Measurements from ENCODE around the gene TMEM254. TPM values are rescaled to one million over a fixed set of nuclear protein-coding genes. Genes with fewer than 3 reads are reported as not detected.

Gene TMEM254
- total RNA-seq, 1 donor from 2014 or later: 10.3 TPM

- intact Hi-C loops (cut with DNase I): no loop called here
- Histone ChIP-seq H3K27ac (peak overlapping the region; percentile 42), H3K36me3 (no peaks in the 10 kb centered on the region), H3K27me3 (no peaks in the 10 kb centered on the region), H3K9me3 (peaks cover 4% of the 10 kb centered on the region), H3K4me3 (no peak overlapping the region), H3K4me1 (no peaks in the 10 kb centered on the region)
- TF ChIP-seq CTCF (IDR thresholded peaks at IDR 0.05) (no peak), POLR2A (IDR thresholded peaks at IDR 0.05) (no peak), POLR2AphosphoS5 (IDR thresholded peaks at IDR 0.05; ENCODE audit: insufficient read depth in 1 of 2, low read depth in 1 of 2) (no peak)
- no peak for DNase-seq (ENCODE audit: extremely low spot score in 2 of 2)
These were observed 32.5 kb downstream of the TMEM254 start for GRCh38 chr10:80110986-80111385.

- no peak overlapping the region for H3K4me3 ChIP-seq
These were observed 40.2 kb downstream of the TMEM254 start for GRCh38 chr10:80118669-80119068.

GRCh38 chr10:80122110-80122710 is 43.7 kb downstream of the TMEM254 start:
- DNase-seq (ENCODE audit: extremely low spot score in 2 of 2): no peak
- H3K9me3 ChIP-seq: no peaks in the 10 kb centered on the region
- TF ChIP-seq CTCF (IDR thresholded peaks at IDR 0.05) (no peak), POLR2A (IDR thresholded peaks at IDR 0.05) (no peak), POLR2AphosphoS5 (IDR thresholded peaks at IDR 0.05; ENCODE audit: insufficient read depth in 1 of 2, low read depth in 1 of 2) (no peak)

More at GRCh38 chr10:80118669-80119068, 40.2 kb downstream of the TMEM254 start:
- TF ChIP-seq POLR2AphosphoS5 (IDR thresholded peaks at IDR 0.05; ENCODE audit: insufficient read depth in 1 of 2, low read depth in 1 of 2): no peak
- TF ChIP-seq POLR2A (IDR thresholded peaks at IDR 0.05): no peak
- TF ChIP-seq CTCF (IDR thresholded peaks at IDR 0.05): no peak
- Histone ChIP-seq H3K4me1 (no peaks in the 10 kb centered on the region), H3K27me3 (no peaks in the 10 kb centered on the region), H3K27ac (no peak overlapping the region), H3K9me3 (no peaks in the 10 kb centered on the region), H3K36me3 (no peaks in the 10 kb centered on the region)
- DNase-seq (ENCODE audit: extremely low spot score in 2 of 2): no peak
- intact Hi-C loops (cut with DNase I): no loop called here

GRCh38 chr10:80122746-80123145 is 44.3 kb downstream of the TMEM254 start:
- DNase-seq (ENCODE audit: extremely low spot score in 2 of 2): no peak
- no peaks in the 10 kb centered on the region for H3K9me3 ChIP-seq
- H3K36me3 ChIP-seq: no peaks in the 10 kb centered on the region
- H3K4me1 ChIP-seq: no peaks in the 10 kb centered on the region
- no peak overlapping the region for H3K27ac ChIP-seq
- intact Hi-C loops (cut with DNase I): no loop called here
- TF ChIP-seq CTCF (IDR thresholded peaks at IDR 0.05): no peak
- TF ChIP-seq POLR2A (IDR thresholded peaks at IDR 0.05): no peak
- TF ChIP-seq POLR2AphosphoS5 (IDR thresholded peaks at IDR 0.05; ENCODE audit: insufficient read depth in 1 of 2, low read depth in 1 of 2): no peak
- no peak overlapping the region for H3K4me3 ChIP-seq
- no peaks in the 10 kb centered on the region for H3K27me3 ChIP-seq

More at GRCh38 chr10:80122110-80122710, 43.7 kb downstream of the TMEM254 start:
- intact Hi-C loops (cut with DNase I): no loop called here
- Histone ChIP-seq H3K27ac (no peak overlapping the region), H3K4me1 (no peaks in the 10 kb centered on the region), H3K36me3 (no peaks in the 10 kb centered on the region), H3K4me3 (no peak overlapping the region), H3K27me3 (no peaks in the 10 kb centered on the region)

- no peak for TF ChIP-seq POLR2A (IDR thresholded peaks at IDR 0.05)
- no peak for TF ChIP-seq POLR2AphosphoS5 (IDR thresholded peaks at IDR 0.05; ENCODE audit: insufficient read depth in 1 of 2, low read depth in 1 of 2)
- TF ChIP-seq CTCF (IDR thresholded peaks at IDR 0.05): no peak
- no peak for DNase-seq (ENCODE audit: extremely low spot score in 2 of 2)
- no peaks in the 10 kb centered on the region for H3K4me1 ChIP-seq
- H3K36me3 ChIP-seq: no peaks in the 10 kb centered on the region
- intact Hi-C loops (cut with DNase I): no loop called here
- H3K9me3 ChIP-seq: no peaks in the 10 kb centered on the region
- H3K4me3 ChIP-seq: no peak overlapping the region
- H3K27me3 ChIP-seq: no peaks in the 10 kb centered on the region
- no peak overlapping the region for H3K27ac ChIP-seq
These were observed 48.4 kb downstream of the TMEM254 start for GRCh38 chr10:80126876-80127275.
